T-helper 17 cell (primary cell): ENCODE results near the gene KLF17. TPM values are rescaled to one million over a fixed set of nuclear protein-coding genes. Genes with fewer than 3 reads are reported as not detected.
"Not testable (repeated sequence)": the region's sequence is repeated elsewhere in the genome, so short reads cannot be mapped to it uniquely, and the experiment has no call there.

Experiments used
- ATAC-seq: fragments of 150-1000 bp; cut with Tn5 transposase; 2 replicates; pipeline ENCODE4 v1.10.0; 2021; ENCODE audit warnings: mild to moderate bottlenecking, moderate library complexity
- DNase-seq, 3 donors: peaks; one replicate each; pipeline versions ENCODE4 v3.0.0 to v3.0.0-alpha.2; 2020 to 2021
- H3K9me3 ChIP-seq: one replicate; pipeline ENCODE4 v1.7.0; 2013; ENCODE audit warnings: low read length, mild to moderate bottlenecking; ENCODE audit not compliant: control insufficient read depth, poor library complexity, severe bottlenecking
- H3K27ac Mint-ChIP-seq: one replicate; pipeline ENCODE4 v1.8.0; 2022; ENCODE audit warnings: mild to moderate bottlenecking, moderate library complexity, mixed read lengths
- H3K27me3 Mint-ChIP-seq: one replicate; pipeline ENCODE4 v1.8.0; 2022; ENCODE audit warnings: mixed read lengths
- H3K36me3 Mint-ChIP-seq: one replicate; pipeline ENCODE4 v1.8.0; 2022; ENCODE audit warnings: low read depth, mixed read lengths
- H3K4me1 Mint-ChIP-seq: one replicate; pipeline ENCODE4 v1.8.0; 2022; ENCODE audit warnings: mild to moderate bottlenecking, mixed read lengths
- H3K4me3 Mint-ChIP-seq: one replicate; pipeline ENCODE4 v1.8.0; 2022; ENCODE audit warnings: mild to moderate bottlenecking, moderate library complexity, mixed read lengths
- total RNA-seq, 4 donors: library from RNA in 2 of 4; stranded (reverse) in 2 of 4; gene quantifications; one replicate each; pipeline ENCODE4 v1.2.3 and lab custom pipeline; 2022 to 2026

The KLF17 gene
- total RNA-seq, 2 donors from 2014 or later, result not detected

GRCh38 chr1:44117272-44117671, 1.3 kb upstream of the KLF17 start:
- H3K27me3 Mint-ChIP-seq, result peaks cover 46% of the 10 kb centered on the region
- not testable (repeated sequence) for H3K9me3 ChIP-seq, ATAC-seq, H3K27ac Mint-ChIP-seq, H3K4me3 Mint-ChIP-seq, DNase-seq, H3K4me1 Mint-ChIP-seq, H3K36me3 Mint-ChIP-seq

- H3K4me1 Mint-ChIP-seq, result peaks cover 4% of the 10 kb centered on the region
- DNase-seq (no peak), ATAC-seq (no peak)
- H3K27ac Mint-ChIP-seq, result no peak overlapping the region
- H3K4me3 Mint-ChIP-seq, result no peak overlapping the region
- H3K36me3 Mint-ChIP-seq, result peaks cover 4% of the 10 kb centered on the region
- peaks cover 35% of the 10 kb centered on the region for H3K27me3 Mint-ChIP-seq
- H3K9me3 ChIP-seq, result no peaks in the 10 kb centered on the region
Measured at GRCh38 chr1:44119525-44119924, 904 bp downstream of the KLF17 start.

GRCh38 chr1:44120398-44120949, 1.9 kb downstream of the KLF17 start:
- no peak overlapping the region for H3K4me3 Mint-ChIP-seq
- peaks cover 39% of the 10 kb centered on the region for H3K27me3 Mint-ChIP-seq

GRCh38 chr1:44129616-44130500, 11.2 kb downstream of the KLF17 start:
- H3K27ac Mint-ChIP-seq, result no peak overlapping the region
- peaks cover 9% of the 10 kb centered on the region for H3K36me3 Mint-ChIP-seq
- peaks cover 4% of the 10 kb centered on the region for H3K4me1 Mint-ChIP-seq

More at GRCh38 chr1:44120398-44120949, 1.9 kb downstream of the KLF17 start:
- no peaks in the 10 kb centered on the region for H3K9me3 ChIP-seq
- ATAC-seq, result no peak
- H3K4me1 Mint-ChIP-seq, result peaks cover 4% of the 10 kb centered on the region
- DNase-seq, result no peak
- no peak overlapping the region for H3K27ac Mint-ChIP-seq
- peaks cover 4% of the 10 kb centered on the region for H3K36me3 Mint-ChIP-seq

GRCh38 chr1:44131411-44131810, 12.8 kb downstream of the KLF17 start:
- no peak for ATAC-seq

More at GRCh38 chr1:44129616-44130500, 11.2 kb downstream of the KLF17 start:
- ATAC-seq (no peak), DNase-seq (no peak)
- H3K27me3 Mint-ChIP-seq, result peaks cover 75% of the 10 kb centered on the region
- no peak overlapping the region for H3K4me3 Mint-ChIP-seq
- no peaks in the 10 kb centered on the region for H3K9me3 ChIP-seq

GRCh38 chr1:44134071-44134920, 15.7 kb downstream of the KLF17 start:
- H3K9me3 ChIP-seq, result no peaks in the 10 kb centered on the region
- H3K4me1 Mint-ChIP-seq, result no peaks in the 10 kb centered on the region
- peaks cover 64% of the 10 kb centered on the region for H3K27me3 Mint-ChIP-seq
- no peak overlapping the region for H3K27ac Mint-ChIP-seq
- H3K36me3 Mint-ChIP-seq, result peaks cover 8% of the 10 kb centered on the region
- ATAC-seq (no peak), DNase-seq (no peak)
- H3K4me3 Mint-ChIP-seq, result no peak overlapping the region

More at GRCh38 chr1:44131411-44131810, 12.8 kb downstream of the KLF17 start:
- Mint-ChIP-seq H3K27ac (no peak overlapping the region), H3K36me3 (peaks cover 9% of the 10 kb centered on the region), H3K4me1 (peaks cover 4% of the 10 kb centered on the region), H3K4me3 (no peak overlapping the region), H3K27me3 (peaks cover 74% of the 10 kb centered on the region)
- H3K9me3 ChIP-seq, result no peaks in the 10 kb centered on the region
- no peak for DNase-seq

- peaks cover 5% of the 10 kb centered on the region for H3K36me3 Mint-ChIP-seq
- DNase-seq (no peak), ATAC-seq (no peak)
- no peak overlapping the region for H3K27ac Mint-ChIP-seq
- H3K27me3 Mint-ChIP-seq, result peaks cover 48% of the 10 kb centered on the region
- no peaks in the 10 kb centered on the region for H3K9me3 ChIP-seq
- H3K4me3 Mint-ChIP-seq, result no peak overlapping the region
- H3K4me1 Mint-ChIP-seq, result no peaks in the 10 kb centered on the region
Measured at GRCh38 chr1:44135886-44136285, 17.3 kb downstream of the KLF17 start.

- no peaks in the 10 kb centered on the region for H3K9me3 ChIP-seq
- Mint-ChIP-seq H3K27ac (no peak overlapping the region), H3K4me1 (no peaks in the 10 kb centered on the region), H3K4me3 (no peak overlapping the region), H3K36me3 (peaks cover 2% of the 10 kb centered on the region), H3K27me3 (peaks cover 35% of the 10 kb centered on the region)
- ATAC-seq (no peak), DNase-seq (no peak)
Measured at GRCh38 chr1:44138239-44138638, 19.6 kb downstream of the KLF17 start.

- DNase-seq, H3K4me1 Mint-ChIP-seq, ATAC-seq, H3K4me3 Mint-ChIP-seq, H3K27ac Mint-ChIP-seq, H3K36me3 Mint-ChIP-seq, H3K9me3 ChIP-seq: not testable (repeated sequence)
- H3K27me3 Mint-ChIP-seq, result peaks cover 24% of the 10 kb centered on the region
Measured at GRCh38 chr1:44139565-44139964, 20.9 kb downstream of the KLF17 start.

GRCh38 chr1:44141531-44141930, 22.9 kb downstream of the KLF17 start, which contains the start of gene KLF18:
Gene KLF18, minus strand, starts transcription at chr1:44141631. Its CDS starts 0 bp downstream, at chr1:44141631.
- H3K9me3 ChIP-seq, result no peaks in the 10 kb centered on the region
- Mint-ChIP-seq H3K4me1 (no peaks in the 10 kb centered on the region), H3K27me3 (peaks cover 17% of the 10 kb centered on the region), H3K27ac (no peak within 1 kb of the TSS), H3K4me3 (no peak within 1 kb of the TSS), H3K36me3 (peaks cover 2% of the 10 kb centered on the region)
- DNase-seq (no peak), ATAC-seq (no peak)

GRCh38 chr1:44144962-44145756, 26.5 kb downstream of the KLF17 start:
- H3K9me3 ChIP-seq, result no peaks in the 10 kb centered on the region
- Mint-ChIP-seq H3K36me3 (no peaks in the 10 kb centered on the region), H3K27ac (no peak overlapping the region), H3K4me3 (no peak overlapping the region), H3K27me3 (peaks cover 12% of the 10 kb centered on the region), H3K4me1 (no peaks in the 10 kb centered on the region)
- ATAC-seq (no peak), DNase-seq (no peak)

- Mint-ChIP-seq H3K27ac (no peak overlapping the region), H3K27me3 (peaks cover 22% of the 10 kb centered on the region), H3K4me3 (no peak overlapping the region), H3K4me1 (no peaks in the 10 kb centered on the region), H3K36me3 (no peaks in the 10 kb centered on the region)
- no peak for ATAC-seq
- H3K9me3 ChIP-seq, result no peaks in the 10 kb centered on the region
- DNase-seq, result no peak
Measured at GRCh38 chr1:44146536-44147361, 28.1 kb downstream of the KLF17 start.
